K562 (cell line): Measurements from ENCODE around the gene AP1AR. TPM values are rescaled to one million over a fixed set of nuclear protein-coding genes. Genes with fewer than 3 reads are reported as not detected.

Source experiments
- BRD9 ChIP-seq: fragments of 450-650 bp; IDR thresholded peaks from 2 replicates; pipeline ENCODE4 v1.6.1; 2018; ENCODE audit warnings: low read depth; ENCODE audit not compliant: partially characterized antibody
- ETS1 ChIP-seq: conservative IDR thresholded peaks from 2 replicates; pipeline ENCODE4 v1.6.1; 2011; ENCODE audit warnings: low read depth, mild to moderate bottlenecking, low read length; ENCODE audit not compliant: control insufficient read depth
- NFRKB ChIP-seq: fragments of 450-650 bp; IDR thresholded peaks from 2 replicates; pipeline ENCODE4 v1.6.1; 2016; ENCODE audit warnings: low read depth
- NR0B1 ChIP-seq: fragments of 450-650 bp; IDR thresholded peaks from one replicate; pipeline ENCODE4 v1.6.1; 2018; ENCODE audit warnings: mild to moderate bottlenecking, moderate library complexity; ENCODE audit not compliant: partially characterized antibody
- polyA plus RNA-seq, 8 experiments: library from polyadenylated mRNA; depleted of rRNA in 4 of 8; stranded (reverse) in 5 of 8; unstranded in 3 of 8; fragments of >200 nt; fragmentation: Nextera tagmentation in 2 of 8; fragmentation: Illumina TruSeq in 1 of 8; extraction: Ambion mirVana in 2 of 8; extraction: Trizol in 1 of 8; gene quantifications; 2 replicates each; pipeline versions ENCODE4 v1.2.1 to v1.2.3, GENCODE V29; 2011 to 2014; ENCODE audit warnings: inconsistent platforms in 1 of 8, missing spikeins in 1 of 8
- total RNA-seq, 7 experiments: library from RNA; depleted of rRNA in 6 of 7; stranded (reverse); fragments of >200 nt in 6 of 7; fragmentation: Illumina TruSeq in 2 of 7; extraction: Trizol in 2 of 7; gene quantifications; 2 replicates each; pipeline versions ENCODE4 v1.2.1 to v1.2.3, GENCODE V29; 2011 to 2021; ENCODE audit warnings: low replicate concordance in 1 of 7

AP1AR gene
- total and polyA plus RNA-seq, 9 of the 15 experiments (the other 6 are each of a cell fraction or from before 2014, with no cell fraction given) = 2.6 to 20.7 (median 12.2) TPM

GRCh38 chr4:112318239-112319142 is 86.9 kb downstream of the AP1AR start (continued):
- no peak for TF ChIP-seq NR0B1
- no peak for TF ChIP-seq ETS1
- no peak for TF ChIP-seq NFRKB
- no peak for TF ChIP-seq BRD9
- TF ChIP-seq, all 486 proteins: peak for 0

Other genes starting within 250 kb of the AP1AR start
- gene FAM241A, start 86.3 kb upstream of the AP1AR start, total RNA-seq (2014; rRNA removed) = 5.1 and 5.3 TPM in 2 replicates
- 5.8 and 7.4 TPM in 2 replicates for gene FAM241A, start 86.3 kb upstream of the AP1AR start, total RNA-seq (2014; rRNA removed; fragmentation: Illumina TruSeq; extraction: Trizol)
- 4.0 and 4.4 TPM in 2 replicates for gene FAM241A, start 86.3 kb upstream of the AP1AR start, total RNA-seq (2015; rRNA removed; fragmentation: Illumina TruSeq; extraction: Trizol)
- gene FAM241A, start 86.3 kb upstream of the AP1AR start, total RNA-seq (2021) = 5.0 and 5.4 TPM in 2 replicates
- 3.2 and 3.7 TPM in 2 replicates for gene FAM241A, start 86.3 kb upstream of the AP1AR start, polyA plus RNA-seq (2011; rRNA removed)
- 7.4 and 8.5 TPM in 2 replicates for gene FAM241A, start 86.3 kb upstream of the AP1AR start, polyA plus RNA-seq (2014; fragmentation: Illumina TruSeq; extraction: Trizol)
- 1 to 10 TPM; 2.3 TPM for gene FAM241A, start 86.3 kb upstream of the AP1AR start, polyA plus RNA-seq (2014; fragmentation: Nextera tagmentation; extraction: Ambion mirVana)
- 7.0 and 7.1 TPM in 2 replicates for gene FAM241A, start 86.3 kb upstream of the AP1AR start, polyA plus RNA-seq (2014; rRNA removed)
- gene TIFA, start 54.1 kb downstream of the AP1AR start, total RNA-seq (2014; rRNA removed) = 4.2 and 5.5 TPM in 2 replicates
- gene TIFA, start 54.1 kb downstream of the AP1AR start, total RNA-seq (2014; rRNA removed; fragmentation: Illumina TruSeq; extraction: Trizol) = 8.2 and 10.8 TPM in 2 replicates
- 5.5 and 5.6 TPM in 2 replicates for gene TIFA, start 54.1 kb downstream of the AP1AR start, total RNA-seq (2015; rRNA removed; fragmentation: Illumina TruSeq; extraction: Trizol)
- gene TIFA, start 54.1 kb downstream of the AP1AR start, total RNA-seq (2021) = 7.8 and 9.4 TPM in 2 replicates
- 5.2 and 6.6 TPM in 2 replicates for gene TIFA, start 54.1 kb downstream of the AP1AR start, polyA plus RNA-seq (2011; rRNA removed)
- gene TIFA, start 54.1 kb downstream of the AP1AR start, polyA plus RNA-seq (2014; fragmentation: Illumina TruSeq; extraction: Trizol) = 4.7 and 6.1 TPM in 2 replicates
- 1 to 10 TPM; 1.7 to 2.0 TPM for gene TIFA, start 54.1 kb downstream of the AP1AR start, polyA plus RNA-seq (2014; fragmentation: Nextera tagmentation; extraction: Ambion mirVana)
- gene TIFA, start 54.1 kb downstream of the AP1AR start, polyA plus RNA-seq (2014; rRNA removed) = 3.0 and 6.6 TPM in 2 replicates
- gene ALPK1, start 65.6 kb downstream of the AP1AR start, total RNA-seq (2014; rRNA removed) = 3.3 and 3.5 TPM in 2 replicates
- gene ALPK1, start 65.6 kb downstream of the AP1AR start, total RNA-seq (2014; rRNA removed; fragmentation: Illumina TruSeq; extraction: Trizol) = 6.9 and 7.3 TPM in 2 replicates
- gene ALPK1, start 65.6 kb downstream of the AP1AR start, total RNA-seq (2015; rRNA removed; fragmentation: Illumina TruSeq; extraction: Trizol) = 5.9 and 6.6 TPM in 2 replicates
- 5.5 and 6.1 TPM in 2 replicates for gene ALPK1, start 65.6 kb downstream of the AP1AR start, total RNA-seq (2021)
- 1.7 and 2.3 TPM in 2 replicates for gene ALPK1, start 65.6 kb downstream of the AP1AR start, polyA plus RNA-seq (2011; rRNA removed)
- 4.6 and 5.5 TPM in 2 replicates for gene ALPK1, start 65.6 kb downstream of the AP1AR start, polyA plus RNA-seq (2014; fragmentation: Illumina TruSeq; extraction: Trizol)
- gene ALPK1, start 65.6 kb downstream of the AP1AR start, polyA plus RNA-seq (2014; fragmentation: Nextera tagmentation; extraction: Ambion mirVana) = 1 to 10 TPM; 3.7 to 5.4 TPM
- 2.9 and 3.8 TPM in 2 replicates for gene ALPK1, start 65.6 kb downstream of the AP1AR start, polyA plus RNA-seq (2014; rRNA removed)